ACC112 (cell line): ENCODE results near the gene KLF13.

Experiments used
- H2AFZ ChIP-seq: fragments of 200-600 bp; sonication (generic); one replicate; pipeline ENCODE4 v1.6.0; 2017; ENCODE audit warnings: antibody characterized with exemption, low read length; ENCODE audit not compliant: unreplicated experiment
- H3K27ac ChIP-seq: fragments of 200-600 bp; sonication (generic); 2 replicates; pipeline ENCODE4 v1.5.1; 2014; ENCODE audit warnings: low read depth, mild to moderate bottlenecking, antibody characterized with exemption, low read length, moderate library complexity
- H3K27me3 ChIP-seq: fragments of 200-600 bp; sonication (generic); 2 replicates; pipeline ENCODE4 v1.6.1; 2014; ENCODE audit warnings: mild to moderate bottlenecking, antibody characterized with exemption, low read length, moderate library complexity, mixed read lengths; ENCODE audit not compliant: insufficient read depth
- H3K36me3 ChIP-seq: fragments of 200-600 bp; sonication (generic); 2 replicates; pipeline ENCODE4 v1.6.1; 2016; ENCODE audit warnings: mild to moderate bottlenecking, antibody characterized with exemption, low read length, moderate library complexity, mixed read lengths; ENCODE audit not compliant: insufficient read depth
- H3K4me1 ChIP-seq: fragments of 200-600 bp; sonication (generic); one replicate; pipeline ENCODE4 v1.6.1; 2016; ENCODE audit warnings: low read length, mixed read lengths; ENCODE audit not compliant: insufficient read depth, unreplicated experiment, control insufficient read depth
- H3K4me3 ChIP-seq: fragments of 200-600 bp; sonication (generic); 2 replicates; pipeline ENCODE4 v1.5.1; 2014; ENCODE audit warnings: mild to moderate bottlenecking, low read depth, low read length
- H3K79me2 ChIP-seq: fragments of 200-600 bp; sonication (generic); one replicate; pipeline ENCODE4 v1.6.0; 2016; ENCODE audit warnings: low read length; ENCODE audit not compliant: control insufficient read depth, unreplicated experiment, insufficient read depth

KLF13 gene

GRCh38 chr15:31377030-31377429 is 50.4 kb downstream of the KLF13 start:
- Histone ChIP-seq H3K36me3 (peaks cover 4% of the 10 kb centered on the region; the same call in 1 of the 2 replicates), H3K27ac (no peak overlapping the region)

DNA sequence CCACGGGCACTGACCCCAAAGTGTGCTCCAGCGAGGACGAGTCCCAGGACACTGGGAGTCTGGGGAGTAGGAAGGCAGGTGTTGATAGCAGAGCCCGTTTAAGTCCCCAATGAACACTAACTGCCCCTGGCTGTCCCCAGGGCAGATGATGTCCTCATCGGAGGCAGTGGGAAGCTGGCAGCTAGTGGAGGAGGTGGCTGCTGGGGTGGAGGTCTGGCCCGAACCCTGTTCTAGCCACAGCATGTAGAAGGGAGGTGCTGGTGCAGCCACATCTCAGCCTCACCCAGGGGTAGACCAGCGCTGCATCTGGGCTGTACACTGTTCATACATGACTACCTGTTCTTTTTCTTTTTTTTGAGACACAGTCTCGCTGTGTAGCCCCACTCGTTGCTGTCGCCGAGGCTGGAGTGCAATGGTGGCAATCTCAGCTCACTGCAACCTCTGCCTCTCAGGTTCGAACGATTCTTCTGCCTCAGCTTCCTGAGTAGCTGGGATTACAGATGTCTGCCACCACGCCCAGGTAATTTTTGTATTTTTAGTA is 51.8 kb downstream of the KLF13 start:
- Histone ChIP-seq H3K4me1 (no peaks in the 10 kb centered on the region), H3K4me3 (no peak overlapping the region), H3K27me3 (no peaks in the 10 kb centered on the region), H2AFZ (no peak overlapping the region), H3K27ac (no peak overlapping the region), H3K36me3 (peaks cover 4% of the 10 kb centered on the region; the same call in 1 of the 2 replicates), H3K79me2 (peaks cover 6% of the 10 kb centered on the region)

More at GRCh38 chr15:31377030-31377429, 50.4 kb downstream of the KLF13 start:
- no peaks in the 10 kb centered on the region for H3K27me3 ChIP-seq
- peaks cover 12% of the 10 kb centered on the region for H3K79me2 ChIP-seq
- H3K4me1 ChIP-seq = peaks cover 10% of the 10 kb centered on the region
- no peak overlapping the region for H3K4me3 ChIP-seq
- H2AFZ ChIP-seq = no peak overlapping the region

DNA sequence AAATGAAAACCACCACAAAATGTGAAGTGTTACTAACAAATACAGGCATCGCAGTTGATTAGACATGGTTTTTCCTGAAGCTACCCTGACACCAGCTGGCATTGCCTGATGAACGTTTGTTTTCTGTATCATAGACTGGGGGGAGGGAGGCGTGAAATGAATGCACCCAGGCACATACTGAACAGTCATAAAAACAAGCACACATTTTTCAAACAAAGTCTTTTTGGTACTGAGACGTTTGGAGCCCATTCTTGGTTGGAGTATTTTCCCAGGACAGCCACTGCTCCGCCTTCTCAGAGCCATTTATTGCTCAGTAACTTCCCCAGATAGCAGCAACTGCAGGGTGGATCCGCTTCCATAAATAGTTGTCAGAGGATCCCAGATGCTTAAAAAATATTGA is 52.4 kb downstream of the KLF13 start:
- no peaks in the 10 kb centered on the region for H3K4me1 ChIP-seq
- H3K27ac ChIP-seq = no peak overlapping the region
- H3K79me2 ChIP-seq = peaks cover 3% of the 10 kb centered on the region
- no peak overlapping the region for H3K4me3 ChIP-seq
- H2AFZ ChIP-seq = no peak overlapping the region
- peaks cover 4% of the 10 kb centered on the region; the same call in 1 of the 2 replicates for H3K36me3 ChIP-seq
- no peaks in the 10 kb centered on the region for H3K27me3 ChIP-seq

DNA sequence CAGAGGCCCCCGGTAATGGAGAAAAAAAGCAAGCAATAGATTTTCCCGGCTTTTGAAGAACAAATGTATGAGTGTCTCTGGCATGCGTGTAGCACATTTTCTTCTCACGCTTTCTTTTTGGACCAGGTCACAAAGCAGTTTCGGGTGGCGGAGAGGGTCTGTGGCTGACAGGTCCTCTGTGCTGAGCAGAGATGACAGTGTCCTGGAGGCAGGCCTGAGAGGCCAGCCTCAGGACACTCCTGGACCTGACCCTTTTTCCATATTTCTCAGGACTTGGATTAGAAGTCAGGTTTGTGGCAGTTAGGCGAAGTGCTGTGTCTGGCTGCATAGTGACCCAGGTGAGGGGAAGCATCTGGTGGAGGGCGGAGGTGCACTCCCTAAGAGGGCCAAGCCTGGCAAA is 52.9 kb downstream of the KLF13 start:
- Histone ChIP-seq H3K27me3 (no peaks in the 10 kb centered on the region), H3K36me3 (peaks cover 4% of the 10 kb centered on the region; the same call in 1 of the 2 replicates), H3K4me3 (no peak overlapping the region), H2AFZ (no peak overlapping the region), H3K27ac (no peak overlapping the region), H3K79me2 (peaks cover under 1% of the 10 kb centered on the region), H3K4me1 (no peaks in the 10 kb centered on the region)

- H3K27ac ChIP-seq = no peak overlapping the region
Observed at GRCh38 chr15:31381801-31382712, 55.4 kb downstream of the KLF13 start.

GRCh38 chr15:31382713-31383045 is 56.0 kb downstream of the KLF13 start:
- Histone ChIP-seq H3K36me3 (peaks cover 4% of the 10 kb centered on the region; the same call in 1 of the 2 replicates), H3K27ac (no peak overlapping the region), H3K79me2 (no peaks in the 10 kb centered on the region), H2AFZ (no peak overlapping the region), H3K4me3 (no peak overlapping the region), H3K4me1 (peaks cover 5% of the 10 kb centered on the region), H3K27me3 (no peaks in the 10 kb centered on the region)

More at GRCh38 chr15:31381801-31382712, 55.4 kb downstream of the KLF13 start:
- peaks cover 4% of the 10 kb centered on the region; the same call in 1 of the 2 replicates for H3K36me3 ChIP-seq
- H3K4me3 ChIP-seq = no peak overlapping the region
- no peak overlapping the region for H2AFZ ChIP-seq
- no peaks in the 10 kb centered on the region for H3K27me3 ChIP-seq
- no peaks in the 10 kb centered on the region for H3K79me2 ChIP-seq
- H3K4me1 ChIP-seq = peaks cover 2% of the 10 kb centered on the region

DNA sequence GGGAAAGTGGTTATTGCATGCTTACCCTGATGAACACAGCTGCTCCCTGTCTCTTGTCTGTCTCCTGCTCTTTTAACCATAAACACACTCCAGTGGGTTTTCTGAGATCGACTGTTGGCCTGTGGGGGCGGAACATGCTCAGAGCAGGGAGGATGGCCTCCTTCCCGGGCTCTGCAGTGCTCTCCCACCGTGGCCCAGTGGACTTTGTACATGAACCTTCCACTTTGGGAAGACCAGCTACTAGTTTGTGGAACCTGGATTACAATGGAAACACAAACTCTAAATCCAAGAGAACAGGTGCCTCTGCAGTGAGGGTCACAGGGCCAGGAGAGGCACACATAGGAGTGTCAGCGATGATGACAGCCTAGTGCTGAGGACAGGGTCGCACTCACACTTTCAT is 56.5 kb downstream of the KLF13 start:
- Histone ChIP-seq H3K79me2 (no peaks in the 10 kb centered on the region), H3K4me3 (no peak overlapping the region), H2AFZ (no peak overlapping the region), H3K36me3 (peaks cover 4% of the 10 kb centered on the region; the same call in 1 of the 2 replicates), H3K27me3 (no peaks in the 10 kb centered on the region), H3K27ac (no peak overlapping the region), H3K4me1 (peaks cover 10% of the 10 kb centered on the region)

DNA sequence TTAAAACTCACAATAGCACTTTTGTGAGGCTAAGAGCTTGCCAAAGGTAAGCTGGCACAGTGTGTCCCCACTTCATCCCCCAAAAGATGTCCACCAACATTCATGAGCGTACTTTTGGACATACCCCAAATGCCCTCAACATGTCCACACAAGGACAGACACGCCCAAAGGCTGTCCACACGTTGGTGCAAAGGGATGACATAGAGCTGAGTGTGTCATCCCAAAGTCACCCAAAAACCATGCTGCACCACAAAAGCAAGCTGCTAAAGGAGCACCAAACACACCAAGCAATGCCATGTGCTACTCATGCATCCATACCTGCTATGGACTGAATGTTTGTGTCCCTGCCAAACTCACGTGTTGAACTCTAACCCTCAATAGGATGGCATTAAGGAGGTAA is 57.9 kb downstream of the KLF13 start:
- Histone ChIP-seq H3K27ac (no peak overlapping the region), H3K36me3 (no peaks in the 10 kb centered on the region; the same call in 1 of the 2 replicates), H3K27me3 (no peaks in the 10 kb centered on the region)

DNA sequence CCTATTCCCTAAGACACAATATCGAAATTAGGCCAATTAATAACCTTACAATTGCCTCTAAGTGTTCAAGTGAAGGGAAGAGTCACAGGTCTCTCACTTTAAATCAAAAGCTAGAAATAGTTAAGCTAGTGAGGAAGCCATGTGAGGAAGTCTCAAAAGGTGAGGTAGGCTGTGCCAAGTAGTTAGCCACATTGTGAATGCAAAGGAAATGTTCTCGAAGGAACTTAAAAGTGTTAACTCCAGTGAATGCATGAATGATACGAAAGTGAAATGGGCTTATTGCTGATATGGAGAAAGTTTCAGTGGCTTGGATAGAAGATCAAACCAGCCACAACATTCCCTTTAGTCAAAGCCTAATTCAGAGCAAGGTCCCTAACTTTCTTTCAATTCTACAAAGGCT is 59.1 kb downstream of the KLF13 start:
- H3K27ac ChIP-seq = no peak overlapping the region
- H3K36me3 ChIP-seq = no peaks in the 10 kb centered on the region
- no peak overlapping the region for H3K4me3 ChIP-seq
- H2AFZ ChIP-seq = no peak overlapping the region
- no peaks in the 10 kb centered on the region for H3K27me3 ChIP-seq
- H3K79me2 ChIP-seq = no peaks in the 10 kb centered on the region
- peaks cover 10% of the 10 kb centered on the region for H3K4me1 ChIP-seq

More for the DNA sequence above, 57.9 kb downstream of the KLF13 start:
- no peak overlapping the region for H2AFZ ChIP-seq
- no peaks in the 10 kb centered on the region for H3K79me2 ChIP-seq
- H3K4me1 ChIP-seq = peaks cover 10% of the 10 kb centered on the region
- H3K4me3 ChIP-seq = no peak overlapping the region

- H3K4me1 ChIP-seq = peaks cover 10% of the 10 kb centered on the region
- no peaks in the 10 kb centered on the region for H3K79me2 ChIP-seq
- no peak overlapping the region for H2AFZ ChIP-seq
- no peak overlapping the region for H3K27ac ChIP-seq
- no peaks in the 10 kb centered on the region for H3K36me3 ChIP-seq
- no peaks in the 10 kb centered on the region for H3K27me3 ChIP-seq
- no peak overlapping the region for H3K4me3 ChIP-seq
Observed at GRCh38 chr15:31387092-31387478, 60.5 kb downstream of the KLF13 start.
